GM12891 (cell line): Measurements from ENCODE around the gene AP5Z1.

Experiments
- PAX5 ChIP-seq: IDR thresholded peaks from 2 replicates; pipeline ENCODE4 v1.6.1; 2011; ENCODE audit warnings: low read length, moderate library complexity, mild to moderate bottlenecking; ENCODE audit not compliant: insufficient read depth, severe bottlenecking
- POLR2A ChIP-seq: IDR thresholded peaks from 2 replicates; pipeline ENCODE4 v1.6.1; 2011; ENCODE audit warnings: low read depth, low read length, control low read depth
- POLR2AphosphoS5 ChIP-seq: IDR thresholded peaks from 2 replicates; pipeline ENCODE4 v1.6.1; 2011; ENCODE audit warnings: low read depth, low read length, control low read depth
- POU2F2 ChIP-seq: IDR thresholded peaks from 2 replicates; pipeline ENCODE4 v1.6.1; 2011; ENCODE audit warnings: low read depth, mild to moderate bottlenecking, control low read depth, low read length, moderate library complexity
- SPI1 ChIP-seq: IDR thresholded peaks from 2 replicates; pipeline ENCODE4 v1.6.1; 2011; ENCODE audit warnings: low read depth, low read length, control low read depth
- TAF1 ChIP-seq: IDR thresholded peaks from 2 replicates; pipeline ENCODE4 v1.6.1; 2011; ENCODE audit warnings: low read depth, low read length, control low read depth

DNA sequence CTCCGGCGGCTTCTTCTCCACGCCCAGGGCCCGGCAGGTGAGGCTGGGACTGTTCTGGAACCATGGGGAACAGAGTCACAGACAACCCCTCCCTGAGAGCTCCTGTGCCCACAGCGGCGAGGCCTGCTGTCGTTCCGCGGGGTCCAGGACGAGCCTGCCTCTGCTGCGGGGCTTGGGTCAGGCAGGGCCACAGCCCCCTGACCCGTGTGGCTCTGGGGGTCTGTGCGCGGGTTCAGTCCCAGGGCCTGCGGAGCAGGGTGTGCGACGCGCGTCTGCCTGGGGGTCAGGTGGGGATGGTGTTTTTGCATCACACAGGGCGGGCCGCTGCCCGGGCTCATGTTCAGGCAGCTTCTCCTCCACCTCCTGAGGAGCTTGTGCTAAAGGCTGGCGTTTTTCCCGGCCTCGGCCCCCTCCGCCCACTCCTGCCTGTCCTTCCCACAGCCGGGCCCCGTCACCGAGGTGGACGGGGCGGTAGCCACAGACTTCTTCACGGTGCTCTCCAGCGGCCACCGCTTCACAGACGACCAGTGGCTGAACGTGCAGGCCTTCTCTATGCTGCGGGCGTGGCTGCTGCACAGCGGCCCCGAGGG, 8.4 kb downstream of the AP5Z1 start:
- no peak for TF ChIP-seq POLR2AphosphoS5
- no peak for TF ChIP-seq POU2F2
- TF ChIP-seq POLR2A = no peak
- no peak for TF ChIP-seq SPI1
- no peak for TF ChIP-seq TAF1
- TF ChIP-seq PAX5 = no peak
